GM21786 (cell line): ENCODE measurements around the gene PHLDA2.

ENCODE experiments used
- ATAC-seq: cut with Tn5 transposase; IDR thresholded peaks from one replicate; pipeline ENCODE4 v1.9.1; 2021; ENCODE audit not compliant: unreplicated experiment

PHLDA2 gene

GRCh38 chr11:2883640-2883978 is 45.6 kb downstream of the PHLDA2 start:
- ATAC-seq, result no peak

GRCh38 chr11:2882396-2883110 is 46.7 kb downstream of the PHLDA2 start:
- ATAC-seq, result no peak

GRCh38 chr11:2881981-2882375 is 47.2 kb downstream of the PHLDA2 start:
- no peak for ATAC-seq

DNA sequence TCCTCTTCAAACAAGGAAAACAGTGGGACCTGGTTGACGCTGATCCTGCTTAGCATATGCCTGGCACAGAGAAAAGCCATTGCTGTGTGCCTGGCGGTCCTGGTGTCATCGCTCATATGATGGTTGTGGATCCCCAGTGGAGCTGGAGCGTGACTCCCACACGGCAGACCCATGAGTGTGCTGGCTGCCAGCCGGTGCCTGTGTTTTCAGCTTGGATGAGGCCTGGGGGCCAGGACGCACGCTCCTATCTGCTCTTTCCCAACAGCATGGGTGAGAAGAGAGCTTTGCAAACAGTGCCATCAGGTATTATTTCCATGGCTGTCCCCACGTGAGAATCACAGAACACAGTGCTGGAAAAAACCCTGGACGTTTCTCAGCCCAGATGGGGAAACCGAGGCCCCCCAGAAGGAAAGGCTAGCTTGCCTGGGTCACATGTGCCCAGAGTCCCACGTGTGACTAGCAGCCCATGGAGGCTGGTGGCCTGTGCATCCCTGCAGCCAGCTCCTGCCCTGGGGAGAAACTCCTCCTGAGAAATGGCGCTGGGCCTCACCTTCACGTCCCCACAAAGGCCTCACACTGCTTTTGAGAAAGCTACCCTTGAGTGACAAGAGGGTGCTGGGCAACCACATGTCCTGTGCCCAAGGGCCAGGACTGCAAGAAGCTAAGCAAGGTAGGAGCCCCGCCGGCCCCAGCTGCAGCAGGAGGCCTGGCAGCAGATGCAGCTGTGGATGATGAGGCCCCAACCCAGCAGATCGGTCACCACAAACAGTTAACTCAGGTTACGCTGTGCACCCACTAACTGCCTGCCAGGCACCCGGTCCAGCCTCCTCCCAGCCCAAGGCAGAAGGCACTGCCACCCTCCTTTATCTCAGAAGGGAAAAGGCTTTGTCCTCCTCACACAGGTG is 47.9 kb downstream of the PHLDA2 start:
- no peak for ATAC-seq

DNA sequence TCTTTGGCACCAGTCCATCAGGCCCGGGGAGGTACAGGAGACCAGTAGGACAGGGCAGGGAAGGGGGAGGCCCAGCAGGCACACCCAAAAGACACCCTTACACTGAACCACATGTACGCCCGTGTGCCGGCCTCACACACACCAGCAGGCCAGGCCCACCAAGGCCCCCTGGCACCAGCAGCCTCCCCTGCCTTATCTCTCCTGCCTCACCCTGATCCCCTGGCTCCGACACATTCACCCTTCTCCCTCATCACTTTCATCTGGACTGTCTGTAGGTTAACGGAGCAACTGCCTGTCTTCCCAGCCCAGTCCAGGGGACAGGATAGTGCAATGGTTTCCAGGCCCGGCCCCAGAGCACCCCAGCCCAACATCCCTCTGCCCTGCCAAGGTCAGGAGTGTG is 48.6 kb downstream of the PHLDA2 start:
- no peak for ATAC-seq

DNA sequence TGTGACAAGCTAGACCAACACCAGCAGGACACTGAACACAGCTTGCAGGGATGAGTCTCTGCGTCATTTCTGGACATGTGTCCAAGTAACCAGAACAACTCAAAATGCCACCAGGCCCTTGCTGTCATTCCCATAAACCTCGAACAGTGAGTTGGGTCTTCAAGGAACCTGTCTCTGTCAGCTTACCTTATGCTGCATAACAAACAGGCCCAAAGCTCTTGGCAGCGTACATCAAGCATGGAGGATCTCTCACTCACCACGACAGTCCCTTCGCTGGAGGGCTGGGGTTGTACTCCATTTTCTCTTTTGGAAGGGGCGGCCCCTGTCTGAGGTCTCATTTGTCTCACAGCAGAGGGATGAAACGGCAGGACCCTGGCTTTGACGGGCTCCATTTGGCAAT is 50.4 kb downstream of the PHLDA2 start:
- ATAC-seq, result no peak
